HCT116 (cell line): ENCODE measurements around the gene RNU2-63P. TPM values are rescaled to one million over a fixed set of nuclear protein-coding genes. Genes with fewer than 3 reads are reported as not detected.

ENCODE experiments used
- ATAC-seq: fragments of 200-7000 bp; cut with Tn5 transposase; 2 replicates; pipeline ENCODE4 v1.9.1; 2020; ENCODE audit warnings: mild to moderate bottlenecking, moderate library complexity
- BruUV-seq: library from RNA; stranded (reverse); fragments of 400-500 nt; replicated peaks from 2 replicates; lab custom pipeline; 2021; lab: Mats Ljungman, UMichigan
- CTCF ChIA-PET: fragments of 300-600 bp; sonication (Branson Sonifier 250); formaldehyde crosslinking; loops from one replicate; lab custom pipeline; 2021; ENCODE audit warnings: antibody characterized with exemption; lab: Charles Lee
- POLR2A ChIA-PET: fragments of 300-600, 350-600 bp; sonication (Branson Sonifier 250); formaldehyde crosslinking; loops from one replicate; lab custom pipeline; 2021; ENCODE audit warnings: antibody characterized with exemption; lab: Charles Lee
- RAD21 ChIA-PET, 2 experiments: fragments of 300-600 bp; sonication (Branson Sonifier 250); formaldehyde crosslinking; loops; one replicate each; lab custom pipeline; 2023; ENCODE audit warnings: low total read pairs in 2 of 2; ENCODE audit not compliant: uncharacterized antibody in 2 of 2, unreplicated experiment in 2 of 2, low non-redundant PET in 1 of 2; lab: Charles Lee
- DNase-seq: peaks from one replicate; pipeline ENCODE4 v3.0.0-alpha.2; 2010; ENCODE audit warnings: low read depth, low spot score
- H2AFZ ChIP-seq: fragments of 200-600 bp; shearing (Covaris generic), sonication (generic); 2 replicates; pipeline ENCODE4 v1.6.1; 2017; ENCODE audit warnings: low read depth, mixed run types, mixed read lengths, antibody characterized with exemption, low read length; ENCODE audit not compliant: poor library complexity, severe bottlenecking
- H3K27ac ChIP-seq: 2 replicates; pipeline ENCODE4 v1.5.1; 2012; ENCODE audit warnings: low read depth, low read length
- H3K27me3 ChIP-seq: fragments of 200-600 bp; sonication (generic); 2 replicates; pipeline ENCODE4 v1.6.1; 2016; ENCODE audit warnings: mixed run types, low read length, mixed read lengths; ENCODE audit not compliant: insufficient read depth
- H3K36me3 ChIP-seq, 2 experiments: fragments of 200-500 bp in 1 of 2; fragments of 200-600 bp in 1 of 2; sonication (Bioruptor generic) in 1 of 2; sonication (generic) in 1 of 2; 2 replicates each; pipeline versions ENCODE4 v1.5.1 to v1.6.1; 2014 to 2016; ENCODE audit warnings: low read length in 2 of 2, inconsistent platforms in 1 of 2, mixed read lengths in 1 of 2, mixed run types in 1 of 2; ENCODE audit not compliant: insufficient read depth in 2 of 2, control insufficient read depth in 1 of 2
- H3K4me1 ChIP-seq, 2 experiments: fragments of 200-600 bp in 1 of 2; sonication (generic) in 1 of 2; 2 replicates each; pipeline versions ENCODE4 v1.5.1 to v1.6.1; 2012 to 2017; ENCODE audit warnings: low read length in 2 of 2, inconsistent platforms in 1 of 2, mild to moderate bottlenecking in 1 of 2, mixed read lengths in 1 of 2, mixed run types in 1 of 2, moderate library complexity in 1 of 2; ENCODE audit not compliant: insufficient read depth in 2 of 2, control insufficient read depth in 1 of 2
- H3K4me2 ChIP-seq: fragments of 200-600 bp; sonication (generic); 2 replicates; pipeline ENCODE4 v1.6.1; 2017; ENCODE audit warnings: mixed run types, low read length, mixed read lengths
- H3K4me3 ChIP-seq, 2 experiments: fragments of 200-600 bp in 1 of 2; sonication (generic) in 1 of 2; replicated peaks in 1 of 2; 2 replicates each; pipeline ENCODE4 v1.5.1; 2011 to 2016; ENCODE audit warnings: low read length in 2 of 2, control low read depth in 1 of 2, low read depth in 1 of 2, mild to moderate bottlenecking in 1 of 2, mixed read lengths in 1 of 2, mixed run types in 1 of 2
- H3K79me2 ChIP-seq: fragments of 200-600 bp; sonication (generic); 2 replicates; pipeline ENCODE4 v1.6.1; 2017; ENCODE audit warnings: mild to moderate bottlenecking, mixed run types, low read length, moderate library complexity, mixed read lengths; ENCODE audit not compliant: insufficient read depth
- H3K9ac ChIP-seq: fragments of 200-600 bp; sonication (generic); 2 replicates; pipeline ENCODE4 v1.6.1; 2016; ENCODE audit warnings: low read length, mixed read lengths
- H3K9me2 ChIP-seq: fragments of 200-600 bp; sonication (generic), shearing (Covaris generic); 2 replicates; pipeline ENCODE4 v1.6.1; 2017; ENCODE audit warnings: mixed run types, mild to moderate bottlenecking, moderate library complexity; ENCODE audit not compliant: insufficient read depth
- H3K9me3 ChIP-seq, 2 experiments: fragments of 200-500 bp in 1 of 2; fragments of 200-600 bp in 1 of 2; sonication (Bioruptor generic) in 1 of 2; sonication (generic) in 1 of 2; 2 replicates each; pipeline ENCODE4 v1.6.1; 2014 to 2017; ENCODE audit warnings: low read length in 2 of 2, mixed read lengths in 2 of 2, inconsistent platforms in 1 of 2, low read depth in 1 of 2, mild to moderate bottlenecking in 1 of 2, mixed run types in 1 of 2, moderate library complexity in 1 of 2; ENCODE audit not compliant: control insufficient read depth in 1 of 2, insufficient read depth in 1 of 2
- H4K20me1 ChIP-seq: fragments of 200-600 bp; sonication (generic), shearing (Covaris generic); 2 replicates; pipeline ENCODE4 v1.6.1; 2017; ENCODE audit warnings: mixed run types, mild to moderate bottlenecking, moderate library complexity; ENCODE audit not compliant: insufficient read depth
- CEBPB ChIP-seq: IDR thresholded peaks from 2 replicates; pipeline ENCODE4 v1.6.1; 2012; ENCODE audit warnings: low read depth
- EGR1 ChIP-seq: IDR thresholded peaks from 2 replicates; pipeline ENCODE4 v1.6.1; 2012; ENCODE audit warnings: low read depth
- ELF1 ChIP-seq: IDR thresholded peaks from 2 replicates; pipeline ENCODE4 v1.6.1; 2012; ENCODE audit warnings: low read depth, borderline replicate concordance
- EZH2 ChIP-seq: fragments of 200-600 bp; sonication (generic); IDR thresholded peaks from 2 replicates; pipeline ENCODE4 v1.6.1; 2017; ENCODE audit warnings: antibody characterized with exemption, mixed run types
- EZH2phosphoT487 ChIP-seq: fragments of 200-600 bp; IDR thresholded peaks from 2 replicates; pipeline ENCODE4 v1.6.1; 2018; ENCODE audit warnings: antibody characterized with exemption, borderline replicate concordance
- FOSL1 ChIP-seq: IDR thresholded peaks from 2 replicates; pipeline ENCODE4 v1.6.1; 2012; ENCODE audit warnings: low read depth
- JUND ChIP-seq: IDR thresholded peaks from 2 replicates; pipeline ENCODE4 v1.6.1; 2012
- POLR2A ChIP-seq: IDR thresholded peaks from 2 replicates; pipeline ENCODE4 v1.7.0; 2011; ENCODE audit warnings: borderline replicate concordance; ENCODE audit not compliant: insufficient read depth, insufficient read length; ENCODE audit errors: extremely low read depth
- POLR2AphosphoS5 ChIP-seq: IDR thresholded peaks from 2 replicates; pipeline ENCODE4 v1.6.1; 2011; ENCODE audit warnings: mild to moderate bottlenecking, low read depth, low read length, moderate library complexity
- RAD21 ChIP-seq: IDR thresholded peaks from 2 replicates; pipeline ENCODE4 v1.6.1; 2012; ENCODE audit warnings: low read depth, mild to moderate bottlenecking
- SP1 ChIP-seq: IDR thresholded peaks from 2 replicates; pipeline ENCODE4 v1.6.1; 2012; ENCODE audit warnings: low read depth
- SRF ChIP-seq: IDR thresholded peaks from 2 replicates; pipeline ENCODE4 v1.6.1; 2012; ENCODE audit warnings: low read depth
- TCF7L2 ChIP-seq: IDR thresholded peaks from 2 replicates; pipeline ENCODE4 v1.7.0; 2011; ENCODE audit warnings: borderline replicate concordance, inconsistent platforms; ENCODE audit not compliant: insufficient read depth, insufficient read length; ENCODE audit errors: extremely low read depth
- ZFX ChIP-seq: fragments of 450-650 bp; IDR thresholded peaks from 2 replicates; pipeline ENCODE4 v1.6.1; 2017
- ZNF274 ChIP-seq: fragments of 200-500 bp; sonication (Bioruptor generic); IDR thresholded peaks from 2 replicates; pipeline ENCODE4 v1.6.1; 2014; ENCODE audit warnings: mild to moderate bottlenecking, low read depth, low read length, inconsistent platforms
- intact Hi-C: fragments of 100-400 bp; cut with micrococcal nuclease; formaldehyde crosslinking; loops from 2 replicates; pipeline ENCODE4 v1.10.0; 2022
- total RNA-seq: library from RNA; stranded (reverse); gene quantifications from one replicate; pipeline ENCODE4 v1.2.1, GENCODE V29; 2021; ENCODE audit not compliant: unreplicated experiment
- TF ChIP-seq, protein P1 (sequence below): IDR thresholded peaks from 2 replicates; pipeline ENCODE4 v1.6.1; 2012
- TF ChIP-seq, protein P2 (sequence below), 3 experiments: fragments of 200-600 bp in 1 of 3; sonication (generic) in 1 of 3; IDR thresholded peaks in 2 of 3; conservative IDR thresholded peaks in 1 of 3; 2 replicates each; pipeline ENCODE4 v1.5.1; 2012 to 2017; ENCODE audit warnings: low read depth in 2 of 3, low read length in 2 of 3, antibody characterized with exemption in 1 of 3, borderline replicate concordance in 1 of 3, control low read depth in 1 of 3, mild to moderate bottlenecking in 1 of 3, mixed read lengths in 1 of 3, mixed run types in 1 of 3, moderate library complexity in 1 of 3; ENCODE audit not compliant: insufficient read depth in 1 of 3
- TF ChIP-seq, protein P3 (sequence below): IDR thresholded peaks from 2 replicates; pipeline ENCODE4 v1.6.1; 2012; ENCODE audit warnings: low read depth

The RNU2-63P gene
- total RNA-seq, 1 experiment from 2014 or later: 7.4 TPM

DNA sequence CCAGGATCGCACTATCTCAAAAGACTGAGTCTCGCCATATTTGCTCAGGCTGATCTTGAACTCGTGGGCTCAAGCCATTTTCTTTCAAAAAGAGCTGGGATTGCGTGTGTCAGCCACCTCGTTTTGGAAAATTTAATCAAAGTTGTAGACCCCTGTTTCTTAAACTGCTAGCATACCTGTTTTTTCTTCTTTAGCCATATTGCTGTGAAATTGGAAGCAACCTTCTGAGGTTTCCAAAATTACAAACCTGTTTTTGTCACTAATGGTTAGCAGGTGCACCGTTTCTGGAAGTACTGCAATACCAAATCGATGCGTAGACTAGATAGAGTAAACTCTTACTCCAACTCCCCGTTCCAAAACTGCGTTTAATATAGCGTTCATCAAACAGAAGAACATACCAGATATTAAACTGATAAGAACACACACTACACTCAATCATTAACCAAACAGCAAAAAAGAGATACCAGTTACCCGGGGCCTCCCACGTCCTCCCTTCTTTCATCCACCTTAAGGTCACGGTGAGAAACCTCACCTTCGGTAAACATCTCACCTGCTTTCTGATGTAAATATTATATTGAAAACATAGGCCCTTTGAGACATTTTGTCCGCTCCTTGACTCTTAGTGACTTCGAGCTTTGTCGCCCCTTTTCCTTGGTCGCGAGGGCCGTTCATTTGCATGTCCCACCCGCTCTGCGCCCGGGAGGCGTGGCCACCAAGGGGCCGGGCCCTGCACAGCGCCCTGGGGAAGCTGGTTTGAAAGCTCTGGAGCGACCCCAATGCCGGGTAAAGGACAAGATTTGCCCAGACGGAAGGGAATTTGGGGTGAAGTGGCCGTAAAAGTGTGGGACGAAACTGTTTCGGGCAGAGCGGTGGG is at the start of gene RNU2-63P (continued):
- TF ChIP-seq, protein P1, sequence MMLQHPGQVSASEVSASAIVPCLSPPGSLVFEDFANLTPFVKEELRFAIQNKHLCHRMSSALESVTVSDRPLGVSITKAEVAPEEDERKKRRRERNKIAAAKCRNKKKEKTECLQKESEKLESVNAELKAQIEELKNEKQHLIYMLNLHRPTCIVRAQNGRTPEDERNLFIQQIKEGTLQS: no peak; the same call in 1 of the 2 replicates
- TF ChIP-seq ZFX (no peak), CEBPB (peak; percentile 74), TCF7L2 (no peak), EGR1 (peak; percentile 55), POLR2A (peak; percentile 100), POLR2AphosphoS5 (peak; percentile 100)

DNA sequence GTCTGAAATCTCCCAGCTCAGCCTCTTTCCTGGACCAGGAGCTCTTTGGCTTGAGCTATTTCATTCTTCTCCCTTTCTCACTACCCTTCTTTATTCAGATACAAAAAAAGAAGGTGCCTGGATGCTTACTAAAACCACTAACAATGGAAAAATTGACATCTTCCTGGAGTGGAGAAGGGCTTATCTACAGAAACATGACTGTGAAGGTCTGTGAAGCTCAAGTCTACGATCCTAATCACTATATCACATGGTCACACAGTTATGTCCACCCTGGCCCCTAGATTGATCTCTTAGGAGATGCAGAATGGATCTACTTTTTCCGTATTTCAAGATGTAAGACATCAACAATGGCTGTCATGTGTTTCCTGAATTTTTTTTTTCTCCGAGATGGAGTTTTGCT is 44.9 kb upstream of the RNU2-63P start:
- no peak overlapping the region for H3K9ac ChIP-seq
- BruUV-seq: no TSS peak
- no peaks in the 10 kb centered on the region for H4K20me1 ChIP-seq
- POLR2A ChIA-PET: interaction anchor here (0.8 to 1.9 kb wide), 2 partner anchors 10 to 46 kb away, joined by 4 to 8 read pairs; partner anchors contain the start of gene RNU2-63P
- H3K4me3 ChIP-seq: no peak overlapping the region
- no peak overlapping the region for H3K4me2 ChIP-seq
- H3K4me1 ChIP-seq: peaks cover 2 to 6% of the 10 kb centered on the region in 2 experiments; a peak in 3 of 4 replicates
- intact Hi-C loops: loop anchor here (10.0 kb wide), 1 partner anchor 394 kb away; the partner anchor contains the start of gene FOXI3
- DNase-seq (no peak), ATAC-seq (no peak)
- H3K9me2 ChIP-seq: no peaks in the 10 kb centered on the region
- no peaks in the 10 kb centered on the region for H3K79me2 ChIP-seq
- no peaks in the 10 kb centered on the region for H3K27me3 ChIP-seq
- H3K36me3 ChIP-seq: no peaks in the 10 kb centered on the region
- RAD21 ChIA-PET: interaction anchor here in 1 of 2 experiments (1.2 to 1.6 kb wide), 2 partner anchors 98 to 125 kb away, joined by 3 to 15 read pairs; no protein-coding TSS in a partner anchor
- CTCF ChIA-PET: interaction anchor here (1.0 to 3.9 kb wide), 10 partner anchors 8 to 129 kb away, joined by 3 to 113 read pairs (median 8); no protein-coding TSS in a partner anchor
- H3K27ac ChIP-seq: no peak overlapping the region
- no peak overlapping the region for H2AFZ ChIP-seq
- H3K9me3 ChIP-seq: no peaks in the 10 kb centered on the region
- TF ChIP-seq, protein P2, sequence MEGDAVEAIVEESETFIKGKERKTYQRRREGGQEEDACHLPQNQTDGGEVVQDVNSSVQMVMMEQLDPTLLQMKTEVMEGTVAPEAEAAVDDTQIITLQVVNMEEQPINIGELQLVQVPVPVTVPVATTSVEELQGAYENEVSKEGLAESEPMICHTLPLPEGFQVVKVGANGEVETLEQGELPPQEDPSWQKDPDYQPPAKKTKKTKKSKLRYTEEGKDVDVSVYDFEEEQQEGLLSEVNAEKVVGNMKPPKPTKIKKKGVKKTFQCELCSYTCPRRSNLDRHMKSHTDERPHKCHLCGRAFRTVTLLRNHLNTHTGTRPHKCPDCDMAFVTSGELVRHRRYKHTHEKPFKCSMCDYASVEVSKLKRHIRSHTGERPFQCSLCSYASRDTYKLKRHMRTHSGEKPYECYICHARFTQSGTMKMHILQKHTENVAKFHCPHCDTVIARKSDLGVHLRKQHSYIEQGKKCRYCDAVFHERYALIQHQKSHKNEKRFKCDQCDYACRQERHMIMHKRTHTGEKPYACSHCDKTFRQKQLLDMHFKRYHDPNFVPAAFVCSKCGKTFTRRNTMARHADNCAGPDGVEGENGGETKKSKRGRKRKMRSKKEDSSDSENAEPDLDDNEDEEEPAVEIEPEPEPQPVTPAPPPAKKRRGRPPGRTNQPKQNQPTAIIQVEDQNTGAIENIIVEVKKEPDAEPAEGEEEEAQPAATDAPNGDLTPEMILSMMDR (IDR thresholded peaks at IDR 0.05 in 2 of 3, conservative IDR thresholded peaks at IDR 0.05 in 1 of 3; ENCODE audit: borderline replicate concordance in 1 of 3, insufficient read depth in 1 of 3, low read depth in 2 of 3, low read length in 2 of 3): no peak
- TF ChIP-seq ZNF274 (no peak), CEBPB (no peak), EGR1 (no peak), TCF7L2 (no peak), SRF (no peak), SP1 (no peak), EZH2phosphoT487 (no peak), POLR2A (no peak), ZFX (no peak), EZH2 (no peak), RAD21 (no peak), JUND (no peak), FOSL1 (no peak), ELF1 (no peak)
- TF ChIP-seq, protein P1: no peak
- TF ChIP-seq, protein P3, sequence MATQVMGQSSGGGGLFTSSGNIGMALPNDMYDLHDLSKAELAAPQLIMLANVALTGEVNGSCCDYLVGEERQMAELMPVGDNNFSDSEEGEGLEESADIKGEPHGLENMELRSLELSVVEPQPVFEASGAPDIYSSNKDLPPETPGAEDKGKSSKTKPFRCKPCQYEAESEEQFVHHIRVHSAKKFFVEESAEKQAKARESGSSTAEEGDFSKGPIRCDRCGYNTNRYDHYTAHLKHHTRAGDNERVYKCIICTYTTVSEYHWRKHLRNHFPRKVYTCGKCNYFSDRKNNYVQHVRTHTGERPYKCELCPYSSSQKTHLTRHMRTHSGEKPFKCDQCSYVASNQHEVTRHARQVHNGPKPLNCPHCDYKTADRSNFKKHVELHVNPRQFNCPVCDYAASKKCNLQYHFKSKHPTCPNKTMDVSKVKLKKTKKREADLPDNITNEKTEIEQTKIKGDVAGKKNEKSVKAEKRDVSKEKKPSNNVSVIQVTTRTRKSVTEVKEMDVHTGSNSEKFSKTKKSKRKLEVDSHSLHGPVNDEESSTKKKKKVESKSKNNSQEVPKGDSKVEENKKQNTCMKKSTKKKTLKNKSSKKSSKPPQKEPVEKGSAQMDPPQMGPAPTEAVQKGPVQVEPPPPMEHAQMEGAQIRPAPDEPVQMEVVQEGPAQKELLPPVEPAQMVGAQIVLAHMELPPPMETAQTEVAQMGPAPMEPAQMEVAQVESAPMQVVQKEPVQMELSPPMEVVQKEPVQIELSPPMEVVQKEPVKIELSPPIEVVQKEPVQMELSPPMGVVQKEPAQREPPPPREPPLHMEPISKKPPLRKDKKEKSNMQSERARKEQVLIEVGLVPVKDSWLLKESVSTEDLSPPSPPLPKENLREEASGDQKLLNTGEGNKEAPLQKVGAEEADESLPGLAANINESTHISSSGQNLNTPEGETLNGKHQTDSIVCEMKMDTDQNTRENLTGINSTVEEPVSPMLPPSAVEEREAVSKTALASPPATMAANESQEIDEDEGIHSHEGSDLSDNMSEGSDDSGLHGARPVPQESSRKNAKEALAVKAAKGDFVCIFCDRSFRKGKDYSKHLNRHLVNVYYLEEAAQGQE: no peak
